HG03045 (cell line): ENCODE results near the gene RAB31.
"Not testable (repeated sequence)": the region's sequence is repeated elsewhere in the genome, so short reads cannot be mapped to it uniquely, and the experiment has no call there.

Experiments
- ATAC-seq: cut with Tn5 transposase; IDR thresholded peaks from one replicate; pipeline ENCODE4 v1.9.1; 2021; ENCODE audit warnings: mild to moderate bottlenecking, moderate library complexity; ENCODE audit not compliant: unreplicated experiment

RAB31 gene

DNA sequence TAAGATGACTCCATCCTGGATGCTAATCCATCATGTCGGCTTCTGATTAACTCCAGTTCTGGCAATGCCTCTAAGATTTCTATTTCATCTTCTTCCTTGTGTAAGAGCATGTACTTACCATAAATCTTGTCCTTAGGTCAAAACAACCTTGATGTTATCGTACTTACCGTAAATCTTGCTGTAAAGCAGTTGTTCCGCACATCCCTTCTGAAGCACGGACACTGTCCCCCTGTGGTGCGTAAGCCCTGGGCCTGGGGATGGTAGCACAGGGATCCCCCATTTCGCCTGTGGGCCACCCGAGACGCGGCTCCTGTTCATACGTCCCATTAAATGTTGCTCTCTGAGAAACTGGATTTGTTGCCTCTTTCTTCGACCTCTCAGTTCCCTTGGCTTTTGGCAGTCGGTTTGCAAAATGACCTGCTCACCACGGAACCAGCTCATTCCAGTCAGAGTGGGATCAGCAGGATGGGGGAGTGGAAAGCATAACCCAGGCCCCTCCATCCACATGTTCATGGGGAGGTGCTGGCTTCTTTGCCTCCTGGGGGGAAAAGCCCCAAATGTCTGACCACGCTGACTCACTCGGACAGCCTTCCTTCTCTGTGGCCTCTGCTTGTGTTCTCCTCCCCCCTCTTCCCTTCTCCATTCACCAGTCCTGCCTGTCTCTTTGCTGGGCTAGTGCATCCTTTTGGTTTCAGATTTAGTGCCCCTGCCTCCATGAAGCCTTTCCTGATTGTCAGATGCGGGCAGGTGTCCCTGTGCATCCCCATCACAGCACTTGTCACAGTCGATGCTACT lies 49.9 kb downstream of the RAB31 start:
- no peak for ATAC-seq

DNA sequence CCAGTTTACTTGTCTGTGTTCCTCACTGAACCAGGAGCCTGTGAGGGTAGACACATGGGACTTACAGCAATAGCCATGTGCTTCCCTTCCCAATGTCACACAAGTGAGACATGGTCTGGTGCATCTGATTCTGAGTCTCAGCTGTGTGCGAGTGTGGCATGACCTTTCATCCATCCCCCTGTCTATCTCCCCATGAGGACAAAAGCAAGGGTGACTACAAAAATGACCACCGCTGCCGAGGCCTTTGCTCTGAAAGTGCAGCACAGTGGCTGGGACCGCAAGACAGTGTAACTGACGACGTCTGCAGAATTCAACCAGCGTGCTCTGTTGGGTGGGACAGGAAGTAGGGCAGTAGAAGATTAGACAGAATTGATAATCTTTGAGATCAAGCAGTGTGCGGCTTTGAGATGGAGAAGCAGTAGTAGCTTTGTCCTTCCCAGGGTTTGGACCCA lies 50.5 kb downstream of the RAB31 start:
- no peak for ATAC-seq

DNA sequence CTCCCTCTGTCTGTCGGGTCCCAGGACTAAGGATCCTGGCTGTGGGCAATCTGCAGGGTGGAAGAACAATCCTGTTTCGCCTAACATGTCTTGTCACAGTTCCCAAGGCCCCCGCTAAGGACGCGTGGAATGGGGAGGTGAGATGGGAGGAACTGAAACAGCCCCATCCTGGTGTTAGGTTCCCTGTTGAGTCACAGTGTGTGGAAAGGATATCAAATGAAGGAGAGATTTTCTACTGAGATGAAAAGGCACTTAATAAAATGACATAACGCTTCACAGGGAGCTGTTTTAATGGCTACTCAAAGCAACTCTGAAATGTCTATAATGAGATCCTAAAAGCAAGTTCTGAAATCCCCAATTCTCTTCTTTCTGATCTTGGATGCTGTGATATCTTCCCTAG lies 52.5 kb downstream of the RAB31 start:
- ATAC-seq, result no peak

DNA sequence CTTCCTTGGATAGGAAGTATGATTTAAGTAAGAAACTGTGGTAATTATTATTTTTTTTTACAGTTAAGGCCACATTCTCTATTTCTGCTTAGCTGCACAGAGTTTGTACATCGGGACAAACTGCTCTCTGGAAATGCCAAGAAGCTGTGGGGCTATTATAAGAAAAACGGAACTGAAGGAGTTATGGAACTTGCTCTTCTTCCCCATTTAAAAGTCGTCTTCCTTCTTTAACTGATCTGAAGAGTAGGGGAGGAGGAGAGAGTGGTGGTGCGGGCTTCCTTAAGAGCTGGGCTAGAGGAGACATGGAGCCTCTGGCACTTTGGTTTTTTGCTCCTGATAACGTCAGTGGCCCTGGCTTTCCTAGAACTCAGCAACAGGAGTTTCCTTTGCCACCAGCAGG lies 54.4 kb downstream of the RAB31 start:
- ATAC-seq, result no peak

DNA sequence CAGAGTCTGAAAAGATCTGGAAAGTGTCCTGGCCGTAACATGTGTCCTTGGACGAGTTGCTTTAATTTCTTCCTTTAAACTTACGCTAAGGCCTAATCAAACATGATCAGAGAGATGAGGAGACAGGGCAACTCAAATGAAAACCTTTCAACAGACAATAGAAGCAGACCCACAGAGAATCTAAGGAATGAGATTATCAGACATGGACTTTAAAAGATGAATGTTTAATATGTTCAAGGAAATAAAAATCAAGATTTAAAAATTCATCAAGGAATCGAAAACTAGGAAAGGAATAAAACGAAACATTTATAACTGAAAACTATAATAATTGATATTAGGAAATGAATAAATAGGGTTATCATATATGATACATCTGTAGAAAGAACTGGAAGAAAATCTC lies 55.1 kb downstream of the RAB31 start:
- ATAC-seq, result no peak

DNA sequence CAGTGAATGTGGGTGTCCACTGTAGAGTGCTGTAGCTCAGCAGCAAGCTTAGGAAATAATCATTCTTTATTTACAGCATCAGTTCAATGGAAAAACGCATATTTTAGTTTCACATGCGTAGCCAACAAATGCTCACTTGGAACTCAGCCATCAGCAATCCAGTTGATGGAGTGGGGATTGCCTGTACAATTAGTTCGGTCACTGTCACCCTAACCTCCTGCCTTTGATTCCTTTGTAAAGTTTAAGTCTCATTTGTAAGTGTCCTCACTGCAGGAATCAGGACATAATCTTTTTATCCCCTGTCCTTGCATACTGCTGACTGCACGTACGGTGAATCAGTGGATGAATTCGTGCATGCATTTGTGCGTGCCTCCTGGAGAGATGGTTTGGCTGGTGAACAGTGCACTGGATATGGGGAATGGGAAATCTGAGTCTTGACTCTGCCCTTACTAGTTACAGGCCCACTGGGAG lies 55.9 kb downstream of the RAB31 start:
- ATAC-seq, result no peak

DNA sequence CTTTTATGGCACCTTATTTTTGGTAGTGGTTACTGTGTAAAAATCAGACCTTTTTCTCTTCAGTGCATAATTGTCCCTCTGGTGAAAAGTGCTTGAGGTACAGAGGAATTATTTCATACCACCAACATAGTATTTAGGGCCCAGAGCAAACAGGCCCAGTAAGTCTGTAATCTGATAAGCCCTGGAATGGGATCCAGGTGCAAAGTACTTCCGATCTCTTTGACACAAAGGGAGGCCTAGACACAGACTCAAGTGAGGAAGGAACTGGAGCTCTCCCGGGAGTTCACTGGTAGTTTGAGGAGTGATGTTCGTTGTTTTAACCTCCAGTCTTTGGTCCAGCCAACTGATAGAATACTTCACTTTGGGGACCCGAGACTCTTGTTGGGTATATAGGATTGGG lies 57.4 kb downstream of the RAB31 start:
- no peak for ATAC-seq

DNA sequence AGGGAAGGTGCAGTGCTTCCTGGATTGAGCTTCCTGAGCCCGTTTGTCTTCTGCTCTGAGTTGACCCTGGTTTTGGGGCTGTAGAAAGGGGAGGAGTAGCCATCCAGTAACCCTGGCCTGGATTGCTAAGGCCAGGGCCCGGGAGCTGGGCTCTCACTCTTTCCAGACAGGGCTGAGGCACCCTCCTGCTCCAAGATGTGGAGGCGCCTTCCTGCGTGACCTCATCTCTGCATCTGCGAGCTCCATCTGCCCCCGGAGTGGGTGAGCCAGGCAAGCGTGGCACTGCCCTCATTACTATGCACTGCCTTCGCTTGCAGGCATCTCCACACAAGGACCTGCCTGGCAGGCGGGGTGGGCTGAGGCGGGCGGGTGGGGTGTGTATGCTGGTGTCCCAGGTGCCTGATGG lies 58.0 kb downstream of the RAB31 start:
- ATAC-seq, result no peak

DNA sequence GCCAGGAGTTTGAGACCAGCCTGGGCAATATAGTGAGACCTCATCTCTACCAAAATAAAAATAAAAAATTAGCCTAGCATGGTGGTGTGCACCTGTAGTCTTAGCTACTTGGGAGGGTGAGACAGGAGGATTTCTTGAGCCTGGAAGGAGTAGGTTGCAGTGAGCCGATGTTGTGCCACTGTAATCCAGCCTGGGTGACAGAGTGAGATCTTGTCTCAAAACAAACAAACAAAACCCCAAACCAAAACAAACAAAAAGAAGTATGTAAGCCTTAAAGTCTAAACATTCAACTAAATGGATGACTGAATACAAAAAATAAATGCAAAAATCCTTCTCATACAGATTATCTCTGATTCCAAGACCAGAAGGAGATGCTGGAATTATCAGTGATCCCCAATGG lies 58.6 kb downstream of the RAB31 start:
- ATAC-seq, result no peak

DNA sequence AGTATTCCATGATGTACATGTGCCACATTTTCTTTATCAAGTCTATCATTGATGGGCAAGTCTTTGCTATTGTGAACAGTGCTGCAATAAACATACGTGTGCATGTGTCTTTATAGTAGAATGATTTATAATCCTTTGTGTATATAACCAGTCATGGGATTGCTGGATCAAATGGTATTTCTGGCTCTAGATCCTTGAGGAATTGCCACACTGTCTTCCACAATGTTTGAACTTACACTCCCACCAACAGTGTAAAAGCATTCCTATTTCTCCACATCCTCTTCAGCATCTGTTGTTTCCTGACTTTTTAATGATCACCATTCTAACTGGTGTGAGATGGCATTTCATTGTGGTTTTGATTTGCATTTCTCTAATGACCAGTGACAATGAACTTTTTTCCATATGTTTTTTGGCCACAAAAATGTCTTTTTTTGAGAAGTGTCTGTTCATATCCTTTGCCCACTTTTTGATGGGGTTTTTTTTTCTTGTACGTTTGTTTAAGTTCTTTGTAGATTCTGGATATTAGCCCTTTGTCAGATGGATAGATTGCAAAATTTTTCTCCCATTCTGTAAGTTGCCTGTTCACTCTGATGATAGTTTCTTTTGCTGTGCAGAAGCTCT lies 60.1 kb downstream of the RAB31 start:
- ATAC-seq, result not testable (repeated sequence)

DNA sequence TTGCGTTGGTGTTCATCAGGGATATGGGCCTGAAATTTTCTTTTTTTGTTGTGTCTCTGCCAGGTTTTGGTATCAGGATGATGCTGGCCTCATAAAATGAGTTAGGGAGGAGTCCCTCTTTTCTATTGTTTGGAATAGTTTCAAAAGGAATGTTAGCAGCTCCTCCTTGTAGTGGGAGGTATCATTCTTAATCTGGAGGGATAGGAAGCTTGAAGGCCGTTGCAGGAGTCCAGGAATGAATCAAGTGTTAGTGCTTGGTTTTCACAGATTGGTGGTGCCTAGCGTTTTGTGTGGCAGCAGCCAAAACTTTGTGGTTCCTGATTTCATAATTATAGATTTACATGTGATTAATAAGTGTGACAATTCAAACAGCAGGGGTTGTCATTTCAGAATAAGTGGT lies 62.0 kb downstream of the RAB31 start:
- not testable (repeated sequence) for ATAC-seq

DNA sequence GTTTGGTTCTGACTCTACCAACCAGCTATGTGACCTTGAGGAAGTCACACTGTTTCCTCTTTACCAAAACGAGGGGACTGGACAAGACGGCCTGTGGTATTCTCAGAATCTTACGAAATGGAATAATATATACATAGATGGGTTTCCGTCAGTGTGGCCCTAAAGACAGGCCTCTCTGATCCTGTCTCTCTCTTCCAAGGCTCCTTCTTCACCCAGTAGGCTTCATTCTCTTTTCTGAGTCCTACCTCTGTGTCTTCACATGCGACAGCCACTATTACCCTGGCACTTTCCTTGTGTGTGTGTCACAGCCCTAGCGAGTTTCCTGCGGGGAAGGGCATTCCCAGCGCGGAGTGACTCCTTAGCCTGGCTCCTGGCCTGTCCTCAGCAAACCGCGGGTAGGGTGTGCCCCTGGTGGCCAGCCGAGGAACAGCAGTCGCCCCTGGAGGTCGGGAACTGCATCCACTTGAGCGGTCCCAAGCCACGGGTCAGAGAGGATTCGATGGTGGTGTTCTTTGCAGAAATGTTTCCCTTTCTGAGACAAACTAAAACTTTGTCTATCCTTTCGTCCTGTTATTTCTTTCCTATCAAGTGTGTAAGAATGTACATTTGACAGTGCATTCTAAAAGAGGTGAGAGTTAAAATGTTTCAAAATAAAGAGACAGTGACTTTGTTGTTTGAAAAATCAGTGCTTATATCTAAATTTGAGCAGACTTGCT lies 63.3 kb downstream of the RAB31 start:
- ATAC-seq, result no peak

DNA sequence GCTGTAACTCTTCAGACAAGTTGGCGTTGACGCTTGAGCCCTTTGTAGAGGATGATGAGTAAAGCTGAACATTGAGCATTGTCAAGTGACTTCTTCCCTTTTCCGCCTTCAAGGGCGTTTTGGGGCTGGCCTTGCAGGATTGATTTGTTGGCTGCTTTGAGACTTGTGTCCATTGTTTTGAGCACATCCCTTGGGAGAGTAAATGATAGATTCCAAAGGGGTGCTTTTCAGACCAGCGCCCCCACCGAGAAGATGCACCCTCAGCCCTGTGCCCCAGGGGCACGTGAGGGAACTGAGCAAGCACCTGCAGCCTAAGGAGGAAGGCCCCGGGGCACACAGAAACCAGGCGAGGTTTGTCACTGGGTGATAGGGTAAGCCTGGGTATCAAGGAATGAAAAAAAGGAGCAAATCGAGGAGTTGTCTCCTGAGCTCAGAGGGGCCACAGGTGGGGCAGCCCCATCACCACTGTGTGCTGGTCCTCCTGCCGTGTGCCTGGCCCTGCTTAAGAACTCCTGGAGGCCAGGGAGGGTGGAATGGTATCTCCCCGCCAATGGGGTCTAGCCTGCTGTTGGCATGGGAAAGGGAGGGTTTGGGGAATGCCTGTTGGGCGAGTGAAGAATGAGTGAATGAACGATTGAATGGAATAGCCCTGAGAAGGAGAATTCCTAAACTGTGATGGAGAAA lies 64.0 kb downstream of the RAB31 start:
- ATAC-seq, result no peak

DNA sequence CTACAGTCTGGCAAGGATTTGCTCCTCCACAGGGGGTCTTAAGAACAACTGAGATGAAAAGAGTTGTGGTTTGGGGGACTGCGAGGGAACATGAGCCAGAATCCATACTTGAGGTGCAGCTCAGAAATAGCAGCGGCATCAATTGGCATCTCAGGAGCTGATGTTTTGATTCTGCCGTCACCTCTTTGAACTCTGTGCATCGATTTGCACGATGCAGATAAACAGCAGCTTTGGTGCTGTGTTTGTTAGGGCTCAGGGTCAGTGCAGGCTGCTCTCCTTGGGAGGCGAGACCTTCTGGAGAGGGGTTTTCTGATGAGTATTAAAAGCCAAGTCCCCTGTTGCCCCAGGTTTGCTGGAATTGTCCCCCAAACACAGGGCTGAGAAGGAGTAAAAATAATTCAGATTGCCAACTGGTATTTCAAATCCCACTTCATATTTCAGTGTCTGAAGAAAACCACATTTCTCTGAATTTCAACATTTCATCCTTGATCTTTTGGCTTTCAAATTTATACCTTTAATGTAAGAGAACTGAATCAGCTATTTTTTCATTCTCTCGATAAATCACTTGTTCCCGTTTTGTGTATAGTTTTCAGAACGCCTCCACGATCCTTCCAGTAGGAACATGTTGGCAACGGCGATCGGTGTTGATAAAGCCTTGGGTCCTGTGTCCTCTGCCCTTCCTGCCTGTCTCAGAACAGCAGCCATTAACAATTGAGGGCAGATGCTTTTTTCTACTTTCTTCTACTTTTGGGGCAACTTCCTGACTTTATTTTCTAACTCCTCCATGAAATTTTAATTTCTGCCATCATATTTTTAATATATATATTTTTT lies 65.0 kb downstream of the RAB31 start:
- ATAC-seq, result no peak

DNA sequence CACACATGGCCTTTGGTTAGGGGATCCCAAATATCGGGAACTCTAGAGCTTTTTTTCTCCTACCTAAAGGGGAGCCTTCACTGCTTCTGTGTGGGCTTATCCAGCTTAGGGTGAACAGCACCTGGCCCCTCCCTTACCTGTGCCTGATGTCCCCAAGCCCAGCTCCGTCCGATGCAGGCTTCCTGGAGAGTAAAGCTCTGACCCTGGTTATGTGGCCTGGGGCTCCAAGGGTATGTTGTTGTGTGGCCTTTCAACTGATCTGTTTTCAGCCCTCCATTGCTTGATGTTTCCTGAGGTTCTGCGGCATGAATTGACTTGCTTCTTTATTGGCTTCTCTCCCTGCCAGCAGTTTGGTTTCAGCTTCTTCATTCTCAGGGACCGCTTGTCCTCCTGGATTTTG lies 66.0 kb downstream of the RAB31 start:
- ATAC-seq, result no peak

DNA sequence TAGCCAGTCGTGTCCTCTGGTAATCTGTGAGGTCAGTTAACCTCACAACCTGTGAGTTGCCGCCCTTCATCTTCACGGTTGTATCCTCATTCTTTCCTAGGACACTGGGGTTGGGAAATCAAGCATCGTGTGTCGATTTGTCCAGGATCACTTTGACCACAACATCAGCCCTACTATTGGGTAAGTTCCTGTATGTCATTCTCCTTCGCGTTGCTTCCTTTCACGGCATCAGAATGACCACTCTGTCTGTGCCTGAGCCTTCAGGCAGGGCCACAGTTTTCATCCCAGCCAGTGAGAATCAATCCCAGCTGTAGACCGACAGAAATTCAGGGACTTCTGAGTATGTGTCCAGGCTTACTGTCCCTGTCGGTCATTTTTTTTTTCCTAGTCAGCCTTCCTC lies 67.1 kb downstream of the RAB31 start:
- no peak for ATAC-seq

DNA sequence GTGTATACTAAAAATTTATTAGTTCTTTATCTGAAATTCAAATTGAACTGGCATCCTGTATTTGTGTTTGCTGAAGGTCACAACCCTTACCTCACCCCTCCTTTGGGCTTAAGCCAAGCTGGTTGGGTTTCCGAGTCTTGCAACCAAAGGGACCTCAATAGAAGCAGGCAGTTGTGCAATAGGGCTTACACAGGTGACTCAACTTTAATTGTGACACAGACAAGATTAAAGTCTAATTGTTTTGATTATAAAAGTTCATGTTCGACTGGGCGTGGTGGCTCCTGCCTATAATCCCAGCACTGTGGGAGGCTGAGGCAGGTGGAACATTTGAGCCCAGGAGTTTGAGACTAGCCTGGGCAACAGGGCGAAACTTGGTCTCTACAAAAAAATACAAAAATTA lies 71.5 kb downstream of the RAB31 start:
- no peak for ATAC-seq

DNA sequence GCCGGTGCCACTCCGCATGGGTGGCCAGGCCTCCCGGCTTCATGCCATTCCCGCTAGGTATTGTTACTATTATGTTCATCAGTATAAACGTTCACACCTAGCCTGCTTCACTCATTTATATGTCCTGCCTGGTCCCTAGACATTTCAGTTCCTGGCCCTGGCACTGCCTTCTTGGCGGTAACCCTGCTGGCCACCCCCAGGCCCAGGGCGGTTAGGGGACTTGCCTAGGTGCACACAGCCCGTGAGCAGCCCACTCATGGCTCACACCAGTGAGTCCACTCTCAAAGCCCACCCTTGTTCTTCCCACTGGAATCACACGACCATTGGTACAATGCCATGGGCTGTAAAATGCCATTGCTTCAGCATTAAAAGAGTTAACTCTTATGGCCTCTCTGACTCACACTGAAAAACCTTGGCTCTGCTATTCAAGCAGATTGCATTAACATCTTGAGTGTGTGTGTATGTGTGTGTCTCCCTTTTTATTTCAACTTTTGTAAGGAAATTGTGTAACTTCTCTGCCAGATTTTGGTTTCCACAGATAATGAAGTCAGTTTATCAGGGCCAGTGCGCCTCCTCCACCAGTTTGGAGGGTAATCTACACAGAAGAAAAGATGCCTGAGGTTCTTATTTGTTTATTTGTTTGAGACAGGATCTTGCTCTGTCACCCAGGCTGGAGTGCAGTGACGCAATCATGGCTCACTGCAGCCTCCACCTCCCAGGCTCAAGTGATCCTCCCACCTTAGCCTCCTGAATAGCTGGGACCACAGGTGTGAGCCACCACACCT lies 74.2 kb downstream of the RAB31 start:
- ATAC-seq, result no peak

DNA sequence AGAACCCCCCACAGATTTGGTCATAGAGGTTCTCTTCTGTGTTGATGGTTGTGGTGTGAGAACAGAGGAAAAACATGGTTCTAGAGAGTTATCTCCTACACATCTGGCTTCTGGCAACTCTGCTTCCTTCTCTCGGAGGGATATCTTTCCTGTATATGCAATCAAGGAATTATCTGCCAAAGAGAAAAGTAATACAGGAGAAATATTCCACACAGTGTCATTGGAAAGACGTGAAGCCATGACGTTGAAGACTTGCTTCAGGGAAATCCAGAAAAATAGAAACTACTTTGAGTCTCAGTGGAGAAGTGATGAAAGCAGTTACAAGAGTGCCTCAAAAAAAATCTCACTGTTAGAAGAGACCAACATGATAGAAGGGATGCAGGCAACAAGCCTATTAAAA lies 78.5 kb downstream of the RAB31 start:
- ATAC-seq, result no peak

DNA sequence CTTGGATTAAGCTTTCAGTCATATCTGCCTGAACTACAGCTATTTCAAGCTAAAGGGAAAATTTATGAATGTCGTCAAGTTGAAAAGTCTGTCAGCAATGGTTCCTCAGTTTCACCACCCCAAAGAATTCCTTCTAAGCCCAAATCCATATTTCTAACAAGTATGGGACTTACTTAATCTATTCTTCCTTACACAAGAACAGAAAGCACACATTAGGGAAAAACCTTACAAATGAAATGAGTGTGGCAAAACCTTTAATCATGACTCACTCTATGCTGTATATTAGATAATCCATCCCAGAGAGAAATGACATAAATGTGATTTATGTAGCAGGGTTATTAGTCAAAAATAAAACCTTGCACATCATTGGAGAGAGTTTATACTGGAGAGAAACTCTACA lies 78.9 kb downstream of the RAB31 start:
- ATAC-seq, result no peak
